ENCODE results near the gene DENND4C.

GRCh38 chr9:19373527-19373926 is 143.0 kb downstream of the DENND4C start:
- TF ChIP-seq, protein P1, sequence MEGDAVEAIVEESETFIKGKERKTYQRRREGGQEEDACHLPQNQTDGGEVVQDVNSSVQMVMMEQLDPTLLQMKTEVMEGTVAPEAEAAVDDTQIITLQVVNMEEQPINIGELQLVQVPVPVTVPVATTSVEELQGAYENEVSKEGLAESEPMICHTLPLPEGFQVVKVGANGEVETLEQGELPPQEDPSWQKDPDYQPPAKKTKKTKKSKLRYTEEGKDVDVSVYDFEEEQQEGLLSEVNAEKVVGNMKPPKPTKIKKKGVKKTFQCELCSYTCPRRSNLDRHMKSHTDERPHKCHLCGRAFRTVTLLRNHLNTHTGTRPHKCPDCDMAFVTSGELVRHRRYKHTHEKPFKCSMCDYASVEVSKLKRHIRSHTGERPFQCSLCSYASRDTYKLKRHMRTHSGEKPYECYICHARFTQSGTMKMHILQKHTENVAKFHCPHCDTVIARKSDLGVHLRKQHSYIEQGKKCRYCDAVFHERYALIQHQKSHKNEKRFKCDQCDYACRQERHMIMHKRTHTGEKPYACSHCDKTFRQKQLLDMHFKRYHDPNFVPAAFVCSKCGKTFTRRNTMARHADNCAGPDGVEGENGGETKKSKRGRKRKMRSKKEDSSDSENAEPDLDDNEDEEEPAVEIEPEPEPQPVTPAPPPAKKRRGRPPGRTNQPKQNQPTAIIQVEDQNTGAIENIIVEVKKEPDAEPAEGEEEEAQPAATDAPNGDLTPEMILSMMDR (IDR thresholded peaks at IDR 0.05), result no peak
- no peak for TF ChIP-seq POLR2A (IDR thresholded peaks at IDR 0.05)

All from body of pancreas (tissue), 4 donors.